GM20000 (cell line): ENCODE data around the gene ORC1.
A peak's percentile ranks its signal among the peaks of the same experiment; 100 is the strongest.

Source experiments
- DNase-seq: peaks from one replicate; pipeline ENCODE4 v3.0.0; 2012; ENCODE audit warnings: low spot score
- TF ChIP-seq, protein P1 (sequence below): IDR thresholded peaks from 2 replicates; pipeline ENCODE4 v1.5.1; 2012; ENCODE audit warnings: mild to moderate bottlenecking, control low read depth; ENCODE audit errors: extremely low read depth, missing control alignments

The ORC1 gene

GRCh38 chr1:52416811-52417210, 12.6 kb upstream of the ORC1 start:
- no peak for DNase-seq
- TF ChIP-seq, protein P1, sequence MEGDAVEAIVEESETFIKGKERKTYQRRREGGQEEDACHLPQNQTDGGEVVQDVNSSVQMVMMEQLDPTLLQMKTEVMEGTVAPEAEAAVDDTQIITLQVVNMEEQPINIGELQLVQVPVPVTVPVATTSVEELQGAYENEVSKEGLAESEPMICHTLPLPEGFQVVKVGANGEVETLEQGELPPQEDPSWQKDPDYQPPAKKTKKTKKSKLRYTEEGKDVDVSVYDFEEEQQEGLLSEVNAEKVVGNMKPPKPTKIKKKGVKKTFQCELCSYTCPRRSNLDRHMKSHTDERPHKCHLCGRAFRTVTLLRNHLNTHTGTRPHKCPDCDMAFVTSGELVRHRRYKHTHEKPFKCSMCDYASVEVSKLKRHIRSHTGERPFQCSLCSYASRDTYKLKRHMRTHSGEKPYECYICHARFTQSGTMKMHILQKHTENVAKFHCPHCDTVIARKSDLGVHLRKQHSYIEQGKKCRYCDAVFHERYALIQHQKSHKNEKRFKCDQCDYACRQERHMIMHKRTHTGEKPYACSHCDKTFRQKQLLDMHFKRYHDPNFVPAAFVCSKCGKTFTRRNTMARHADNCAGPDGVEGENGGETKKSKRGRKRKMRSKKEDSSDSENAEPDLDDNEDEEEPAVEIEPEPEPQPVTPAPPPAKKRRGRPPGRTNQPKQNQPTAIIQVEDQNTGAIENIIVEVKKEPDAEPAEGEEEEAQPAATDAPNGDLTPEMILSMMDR: no peak

DNA sequence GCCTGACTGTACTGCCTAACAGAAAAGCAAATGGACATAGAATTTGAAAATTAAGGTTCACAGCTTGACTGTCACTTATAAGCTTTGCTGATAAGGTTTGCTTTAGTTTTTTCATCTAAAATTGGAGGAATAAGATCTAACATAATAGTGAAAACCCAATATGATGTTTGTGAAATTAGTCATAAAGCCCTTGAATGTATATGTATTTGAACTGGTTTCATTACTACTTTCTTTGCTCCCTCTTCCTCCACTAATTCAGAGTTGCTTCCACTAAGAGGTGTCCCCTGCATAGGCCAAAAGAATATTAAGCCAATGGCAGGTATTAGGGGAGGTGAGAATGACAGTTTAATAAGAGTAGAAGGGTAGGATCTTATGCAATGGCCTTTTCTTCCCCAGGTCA, 10.7 kb upstream of the ORC1 start:
- TF ChIP-seq, protein P1: no peak
- no peak for DNase-seq

DNA sequence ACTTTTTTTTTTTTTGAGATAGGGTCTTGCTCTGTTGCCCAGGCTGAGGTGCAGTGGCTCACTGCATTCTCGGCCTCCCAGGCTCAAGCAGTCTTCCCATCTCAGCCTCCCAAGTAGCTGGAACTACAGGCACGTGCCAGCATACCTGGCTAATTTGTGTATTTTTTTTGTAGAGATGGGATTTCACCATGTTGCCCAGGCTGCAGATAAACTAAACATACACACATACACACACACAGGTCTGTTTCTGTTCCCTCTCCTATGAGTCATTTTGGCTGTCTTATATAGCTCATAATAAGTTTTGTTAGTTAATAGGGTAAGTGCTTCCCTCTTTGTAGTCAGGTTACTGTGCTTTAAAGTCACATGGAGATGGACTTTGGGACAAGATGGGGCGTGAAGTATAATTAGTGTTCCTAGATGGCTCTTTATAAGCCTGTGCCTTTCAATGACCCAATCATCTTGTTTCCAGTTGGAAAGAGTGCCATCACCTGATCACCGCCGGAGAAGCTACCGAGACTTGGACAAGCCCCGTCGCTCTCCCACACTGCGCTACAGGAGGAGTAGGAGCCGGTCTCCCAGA, 9.3 kb upstream of the ORC1 start:
- TF ChIP-seq, protein P1: no peak
- DNase-seq: no peak

GRCh38 chr1:52404975-52405338, 734 bp upstream of the ORC1 start:
- DNase-seq: no peak
- TF ChIP-seq, protein P1: no peak

DNA sequence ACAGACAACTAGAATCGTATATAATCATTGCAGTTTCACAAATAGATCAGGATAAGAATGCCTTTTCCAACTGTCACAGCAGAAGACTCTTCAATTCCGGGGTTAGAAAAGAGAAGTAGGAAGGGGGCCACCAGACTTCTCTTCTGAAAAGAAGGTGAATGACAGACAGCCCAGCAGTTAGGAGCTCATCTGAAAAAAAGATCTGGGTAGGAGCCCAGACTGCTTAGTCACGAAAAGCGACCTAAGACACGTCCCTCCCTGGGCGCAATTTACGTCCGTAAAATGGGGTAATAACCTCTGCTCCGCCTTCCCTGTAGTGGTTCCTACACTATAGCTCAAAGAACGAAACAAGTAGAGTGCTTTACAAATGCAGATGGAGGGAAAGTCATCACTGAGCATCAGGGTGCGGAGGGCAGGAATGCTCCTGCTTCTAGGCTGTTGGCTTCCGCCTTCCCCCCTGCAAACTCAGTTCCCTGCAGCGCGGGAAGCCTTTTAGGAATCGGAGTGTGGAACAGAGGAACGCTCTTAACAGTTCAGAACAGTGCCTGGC, 582 bp downstream of the ORC1 start:
- DNase-seq: peak; percentile 64
- TF ChIP-seq, protein P1: no peak

DNA sequence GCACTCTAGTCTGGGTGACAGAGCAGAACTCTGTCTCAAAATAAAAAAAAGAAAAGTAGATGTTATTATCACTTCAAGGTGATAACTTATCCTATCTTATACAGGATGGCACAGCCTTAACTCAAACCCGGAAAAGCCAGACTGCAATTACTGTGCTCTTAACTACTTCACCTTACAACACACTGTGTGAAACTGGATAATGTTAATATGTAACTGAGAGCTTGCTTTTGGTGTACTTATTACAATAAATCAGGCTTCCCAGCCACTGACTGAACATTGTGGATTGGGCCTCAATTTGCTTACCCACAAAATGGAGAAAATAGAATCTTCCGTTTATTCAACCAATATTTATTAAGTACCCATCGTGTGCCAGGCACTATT, 1.4 kb downstream of the ORC1 start:
- DNase-seq: peak; percentile 12
- TF ChIP-seq, protein P1: no peak

- no peak for DNase-seq
- TF ChIP-seq, protein P1: no peak
These were observed 4.1 kb downstream of the ORC1 start for GRCh38 chr1:52400131-52400530.
